NB4 (cell line): ENCODE results near the gene AZGP1.

Experiments
- TF ChIP-seq, protein P1 (sequence below): IDR thresholded peaks from 2 replicates; pipeline ENCODE4 v1.6.1; 2011; ENCODE audit warnings: low read depth, low read length
- TF ChIP-seq, protein P2 (sequence below): IDR thresholded peaks from one replicate; pipeline ENCODE4 v1.5.1; 2012; ENCODE audit warnings: low read depth, low read length

DNA sequence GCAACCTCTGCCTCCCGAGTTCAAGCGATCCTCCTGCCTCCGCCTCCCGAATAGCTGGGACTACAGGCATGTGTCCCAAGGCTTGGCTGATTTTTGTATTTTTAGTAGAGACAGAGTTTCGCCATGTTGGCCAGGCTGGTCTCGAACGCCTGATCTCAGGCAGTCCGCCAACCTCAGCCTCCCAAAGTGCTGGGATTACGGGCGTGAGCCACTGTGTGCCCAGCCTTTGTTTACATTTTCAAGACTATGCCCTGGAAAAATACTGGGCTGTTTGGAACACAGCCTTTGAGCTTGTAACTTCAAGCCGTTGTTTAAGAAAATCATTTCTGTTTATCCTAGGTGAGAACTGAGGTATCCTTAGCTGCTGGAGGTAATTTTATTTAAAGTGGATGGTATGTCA, 41.5 kb upstream of the AZGP1 start:
- TF ChIP-seq, protein P1, sequence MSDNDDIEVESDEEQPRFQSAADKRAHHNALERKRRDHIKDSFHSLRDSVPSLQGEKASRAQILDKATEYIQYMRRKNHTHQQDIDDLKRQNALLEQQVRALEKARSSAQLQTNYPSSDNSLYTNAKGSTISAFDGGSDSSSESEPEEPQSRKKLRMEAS, result no peak
- TF ChIP-seq, protein P2, sequence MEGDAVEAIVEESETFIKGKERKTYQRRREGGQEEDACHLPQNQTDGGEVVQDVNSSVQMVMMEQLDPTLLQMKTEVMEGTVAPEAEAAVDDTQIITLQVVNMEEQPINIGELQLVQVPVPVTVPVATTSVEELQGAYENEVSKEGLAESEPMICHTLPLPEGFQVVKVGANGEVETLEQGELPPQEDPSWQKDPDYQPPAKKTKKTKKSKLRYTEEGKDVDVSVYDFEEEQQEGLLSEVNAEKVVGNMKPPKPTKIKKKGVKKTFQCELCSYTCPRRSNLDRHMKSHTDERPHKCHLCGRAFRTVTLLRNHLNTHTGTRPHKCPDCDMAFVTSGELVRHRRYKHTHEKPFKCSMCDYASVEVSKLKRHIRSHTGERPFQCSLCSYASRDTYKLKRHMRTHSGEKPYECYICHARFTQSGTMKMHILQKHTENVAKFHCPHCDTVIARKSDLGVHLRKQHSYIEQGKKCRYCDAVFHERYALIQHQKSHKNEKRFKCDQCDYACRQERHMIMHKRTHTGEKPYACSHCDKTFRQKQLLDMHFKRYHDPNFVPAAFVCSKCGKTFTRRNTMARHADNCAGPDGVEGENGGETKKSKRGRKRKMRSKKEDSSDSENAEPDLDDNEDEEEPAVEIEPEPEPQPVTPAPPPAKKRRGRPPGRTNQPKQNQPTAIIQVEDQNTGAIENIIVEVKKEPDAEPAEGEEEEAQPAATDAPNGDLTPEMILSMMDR, result no peak
